Heart right ventricle (tissue), 16 donors: ENCODE results near the gene ELFN1. TPM values are rescaled to one million over a fixed set of nuclear protein-coding genes. Genes with fewer than 3 reads are reported as not detected.
"Not testable (repeated sequence)": the region's sequence is repeated elsewhere in the genome, so short reads cannot be mapped to it uniquely, and the experiment has no call there.

Experiments
- ATAC-seq, 8 donors: fragments of 200-7000 bp; cut with Tn5 transposase; one replicate each; pipeline ENCODE4 v1.9.1; 2020; ENCODE audit warnings: mild to moderate bottlenecking in 8 of 8, moderate library complexity in 8 of 8, moderate number of reproducible peaks in 1 of 8
- DNase-seq, 2 donors: peaks; one replicate each; pipeline ENCODE4 v3.0.0-alpha.2; 2020
- H3K27ac ChIP-seq, 10 donors: fragments of 200-600 bp; sonication (generic) in 2 of 10; one replicate each; pipeline versions ENCODE4 v1.5.0 to v1.8.0; 2020 to 2022; ENCODE audit warnings: mild to moderate bottlenecking in 3 of 10
- H3K27me3 ChIP-seq, 7 donors: fragments of 200-600 bp; one replicate each; pipeline ENCODE4 v1.8.0; 2021 to 2022; ENCODE audit warnings: mild to moderate bottlenecking in 2 of 7
- H3K36me3 ChIP-seq, 9 donors: fragments of 200-600 bp; sonication (generic) in 1 of 9; one replicate each; pipeline versions ENCODE4 v1.5.0 to v1.8.0; 2020 to 2022; ENCODE audit warnings: mild to moderate bottlenecking in 2 of 9
- H3K4me1 ChIP-seq, 9 donors: fragments of 200-600 bp; sonication (generic) in 1 of 9; one replicate each; pipeline versions ENCODE4 v1.5.0 to v1.8.0; 2020 to 2022; ENCODE audit warnings: mild to moderate bottlenecking in 4 of 9
- H3K4me3 ChIP-seq, 10 donors: fragments of 200-600 bp; sonication (generic) in 2 of 10; one replicate each; pipeline versions ENCODE4 v1.5.0 to v1.8.0; 2020 to 2022; ENCODE audit warnings: mild to moderate bottlenecking in 7 of 10, moderate library complexity in 2 of 10
- H3K9me3 ChIP-seq, 11 donors: fragments of 200-600 bp in 10 of 11; sonication (generic) in 2 of 11; one replicate each; pipeline versions ENCODE4 v1.5.0 to v1.8.0; 2013 to 2022; ENCODE audit warnings: mild to moderate bottlenecking in 2 of 11, control low read depth in 1 of 11, moderate library complexity in 1 of 11
- WGBS, 2 donors: extraction: QIAGEN DNeasy Blood & Tissue Kit; methylation state at CpG; one replicate each; pipeline ENCODE4 v1.1.7; 2013; ENCODE audit warnings: inconsistent platforms in 1 of 2; 5-methylcytosine and 5-hydroxymethylcytosine counted together
- intact Hi-C, 10 donors: fragments of 100-400 bp; cut with DNase I; formaldehyde crosslinking; loops; one replicate each; pipeline versions ENCODE4 v1.11.1 to v1.14.2; 2022
- polyA plus RNA-seq, 2 donors: library from polyadenylated mRNA; stranded (reverse); fragments of 200-250 nt; gene quantifications; one replicate each; pipeline ENCODE4 v1.2.3, GENCODE V29; 2013
- total RNA-seq, 10 donors: library from RNA; stranded (reverse); fragmentation: NEBNext Ultra II Directional in 3 of 10; extraction: Animal tissue kit (Norgen Biotek cat#: 25700) in 3 of 10; gene quantifications; one replicate each; pipeline versions ENCODE4 v1.2.1 to v1.2.4, GENCODE V29; 2021 to 2023
- TF ChIP-seq, protein P1 (sequence below), 9 donors: fragments of 200-600 bp; sonication (generic) in 2 of 9; IDR thresholded peaks; one replicate each; pipeline versions ENCODE4 v1.5.0 to v1.8.0; 2021 to 2022; ENCODE audit warnings: antibody characterized with exemption in 9 of 9, mild to moderate bottlenecking in 5 of 9, moderate library complexity in 1 of 9
- donor health status: Arrhythmogenic right ventricular cardiomyopathy.
- donor health status: ischemic (EF 13 %, LVEDD 7.1; RV severe dilation, severe dysfunction).
- donor health status: healthy with polysubstance abuse.
- donor health status: DM: no; HTN: yes; CAD: no.
- donor health status: DM: no; HTN: no; CAD: no.
- donor health status: ischemic (EF 25% LVEDD 6.9; RV normal size, moderate dysfunction).
- donor health status: ischemic (EF 25% LVEDD 5.7; RV mildly dilated, moderate dysfunction).
- donor health status: healthy.
- donor health status: DM: yes; HTN: yes; CAD: no.
- donor health status: Ischemic cardiomyopathy.
- donor health status: ischemic (EF 35%, LVEDD 5.7; RV mildly dilated, moderate dysfunction).
- donor health status: nonischemic (EF 11% LVEDD 7.7; RV severe dilation, severe dysfunction).
- donor health status: DM: yes; HTN: yes; CAD: no.
- donor health status: PGD.
- donor health status: ischemic (EF 29% LVEDD 5.4; RV normal size, mild dysfunction).
- donor health status: nonischemic (EF 23%, LVEDD 6.1; RV moderate dilation, normal function).

The ELFN1 gene
- total and polyA plus RNA-seq, 12 donors: 3.0 to 9.5 (median 6.0) TPM

DNA sequence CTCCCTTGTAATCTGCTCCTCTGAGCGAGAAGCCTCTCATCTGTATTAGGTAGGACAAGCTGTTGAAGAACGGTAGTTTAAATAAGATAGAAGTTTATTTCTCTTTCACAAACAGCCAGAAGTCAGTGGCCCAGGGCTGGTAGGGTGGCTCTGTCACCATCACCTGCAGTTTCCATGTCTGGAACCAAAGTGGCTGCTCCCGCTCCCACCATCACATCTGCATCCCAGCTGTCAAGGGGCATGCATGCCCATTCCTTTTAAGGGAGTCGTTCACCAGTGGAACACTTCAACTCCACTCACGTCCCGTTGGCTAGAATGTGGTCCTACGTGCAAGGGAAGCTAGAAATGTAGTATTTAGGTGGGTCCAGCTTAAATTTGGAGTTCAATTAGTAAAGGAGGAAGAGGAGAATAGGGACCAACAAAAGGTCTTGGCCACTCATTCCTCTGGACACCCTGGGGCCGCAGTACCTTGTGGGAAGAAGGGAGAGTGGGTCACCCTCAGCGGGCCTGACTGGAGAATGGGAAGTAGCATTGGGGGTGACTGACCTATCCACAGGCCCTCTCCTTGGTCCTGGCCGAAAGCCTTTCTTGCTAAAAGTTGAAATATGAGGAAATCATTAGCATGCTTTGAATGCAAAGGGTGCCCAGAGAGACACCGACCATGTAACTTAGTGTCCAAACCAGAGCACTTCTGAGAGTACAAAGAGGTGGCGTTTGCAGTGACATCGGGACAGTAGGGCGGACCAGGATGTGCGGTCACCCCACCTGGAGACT lies 48.0 kb downstream of the ELFN1 start:
- ATAC-seq (no peak), DNase-seq (no peak)
- no peaks in the 10 kb centered on the region for H3K36me3 ChIP-seq
- intact Hi-C loops: no loop called here
- 95 to 96% methylated on average over 15 of the region's 15 CpGs for WGBS, 2 donors
- no peaks in the 10 kb centered on the region for H3K27me3 ChIP-seq
- H3K4me3 ChIP-seq: no peak overlapping the region
- H3K4me1 ChIP-seq: peaks cover 5 to 54% (median 35%) of the 10 kb centered on the region in 9 donors
- no peak overlapping the region for H3K27ac ChIP-seq
- peaks cover 0 to 3% (median 0%) of the 10 kb centered on the region in 11 donors for H3K9me3 ChIP-seq
- TF ChIP-seq, protein P1, sequence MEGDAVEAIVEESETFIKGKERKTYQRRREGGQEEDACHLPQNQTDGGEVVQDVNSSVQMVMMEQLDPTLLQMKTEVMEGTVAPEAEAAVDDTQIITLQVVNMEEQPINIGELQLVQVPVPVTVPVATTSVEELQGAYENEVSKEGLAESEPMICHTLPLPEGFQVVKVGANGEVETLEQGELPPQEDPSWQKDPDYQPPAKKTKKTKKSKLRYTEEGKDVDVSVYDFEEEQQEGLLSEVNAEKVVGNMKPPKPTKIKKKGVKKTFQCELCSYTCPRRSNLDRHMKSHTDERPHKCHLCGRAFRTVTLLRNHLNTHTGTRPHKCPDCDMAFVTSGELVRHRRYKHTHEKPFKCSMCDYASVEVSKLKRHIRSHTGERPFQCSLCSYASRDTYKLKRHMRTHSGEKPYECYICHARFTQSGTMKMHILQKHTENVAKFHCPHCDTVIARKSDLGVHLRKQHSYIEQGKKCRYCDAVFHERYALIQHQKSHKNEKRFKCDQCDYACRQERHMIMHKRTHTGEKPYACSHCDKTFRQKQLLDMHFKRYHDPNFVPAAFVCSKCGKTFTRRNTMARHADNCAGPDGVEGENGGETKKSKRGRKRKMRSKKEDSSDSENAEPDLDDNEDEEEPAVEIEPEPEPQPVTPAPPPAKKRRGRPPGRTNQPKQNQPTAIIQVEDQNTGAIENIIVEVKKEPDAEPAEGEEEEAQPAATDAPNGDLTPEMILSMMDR (IDR thresholded peaks at IDR 0.05): no peak

DNA sequence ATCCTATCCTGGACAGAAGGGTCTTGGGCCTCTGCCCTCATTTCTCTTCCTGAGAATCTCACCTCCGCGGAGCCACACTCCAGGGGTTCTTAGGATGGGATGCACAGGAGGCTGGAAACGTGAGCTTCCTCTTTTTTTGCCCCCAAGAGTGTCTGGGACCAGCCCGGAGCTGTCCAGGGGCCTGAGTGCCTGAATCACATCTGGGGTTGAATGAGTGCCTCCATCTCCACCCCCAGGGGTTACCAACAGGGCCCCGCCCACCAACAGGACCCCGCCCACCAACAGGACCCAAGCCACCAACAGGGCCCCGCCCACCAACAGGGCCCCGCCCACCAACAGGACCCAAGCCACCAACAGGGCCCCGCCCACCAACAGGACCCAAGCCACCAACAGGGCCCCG lies 48.8 kb downstream of the ELFN1 start:
- not testable (repeated sequence) for DNase-seq, ATAC-seq
- 61 to 73% methylated on average over 10 of the region's 10 CpGs for WGBS, 2 donors

DNA sequence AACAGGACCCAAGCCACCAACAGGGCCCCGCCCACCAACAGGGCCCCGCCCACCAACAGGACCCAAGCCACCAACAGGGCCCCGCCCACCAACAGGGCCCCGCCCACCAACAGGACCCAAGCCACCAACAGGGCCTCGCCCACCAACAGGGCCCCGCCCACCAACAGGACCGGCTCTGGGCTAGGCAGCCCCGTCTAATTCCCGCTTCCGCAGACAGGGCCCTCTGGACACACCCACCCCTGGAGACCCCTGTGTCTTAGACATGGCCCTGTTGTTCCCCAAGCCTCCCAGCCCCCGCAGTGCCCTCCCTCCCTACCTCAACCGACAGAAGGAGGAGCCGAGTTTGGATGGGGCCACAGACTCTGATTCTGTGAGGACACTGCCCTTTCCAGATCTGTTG lies 49.2 kb downstream of the ELFN1 start:
- DNase-seq, H3K36me3 ChIP-seq, H3K27ac ChIP-seq, H3K27me3 ChIP-seq, intact Hi-C loops, H3K4me3 ChIP-seq, H3K9me3 ChIP-seq, ATAC-seq: not testable (repeated sequence)
- WGBS, 2 donors: 59 to 62% methylated on average over 9 to 13 of the region's 13 CpGs
- H3K4me1 ChIP-seq: peaks cover 0 to 43% (median 24%) of the 10 kb centered on the region in 9 donors

More for the DNA sequence above, 48.8 kb downstream of the ELFN1 start:
- peaks cover 0 to 47% (median 28%) of the 10 kb centered on the region in 9 donors for H3K4me1 ChIP-seq
- H3K9me3 ChIP-seq, H3K36me3 ChIP-seq, H3K4me3 ChIP-seq, H3K27me3 ChIP-seq, H3K27ac ChIP-seq, intact Hi-C loops: not testable (repeated sequence)

DNA sequence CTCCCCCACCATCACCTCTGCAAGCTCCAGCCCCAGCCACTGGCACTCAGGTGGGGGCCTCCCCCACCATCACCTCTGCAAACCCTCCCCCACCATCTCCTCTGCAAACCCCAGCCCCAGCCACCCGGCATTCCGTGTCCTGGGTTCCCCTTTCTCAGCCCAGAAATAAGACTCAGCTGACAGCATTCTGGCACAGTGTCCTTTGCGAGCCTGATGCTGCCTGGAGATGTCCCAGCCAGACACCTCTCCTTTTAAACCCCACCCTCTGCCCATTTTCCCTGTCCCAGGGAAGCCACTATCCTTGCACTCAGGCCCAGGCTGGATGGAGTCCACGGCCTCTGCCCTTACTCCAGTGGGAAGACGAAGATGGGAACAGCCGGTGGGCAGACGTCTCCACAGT lies 49.8 kb downstream of the ELFN1 start:
- peaks cover 0 to 45% (median 21%) of the 10 kb centered on the region in 9 donors for H3K4me1 ChIP-seq
- H3K36me3 ChIP-seq: no peaks in the 10 kb centered on the region
- 43 to 53% methylated on average over 7 of the region's 7 CpGs for WGBS, 2 donors
- H3K9me3 ChIP-seq: peaks cover 0 to 3% (median 0%) of the 10 kb centered on the region in 11 donors
- TF ChIP-seq, protein P1 (IDR thresholded peaks at IDR 0.05): no peak
- DNase-seq (peak in 1 of 2 donors; percentile 19), ATAC-seq (peak in 7 of 8 donors; percentile 13 to 61 (median 43))
- H3K27me3 ChIP-seq: no peaks in the 10 kb centered on the region
- intact Hi-C loops: no loop called here
- peak overlapping the region in 3 of 10 donors; percentile 19 to 36 (median 34) for H3K27ac ChIP-seq
- no peak overlapping the region for H3K4me3 ChIP-seq

DNA sequence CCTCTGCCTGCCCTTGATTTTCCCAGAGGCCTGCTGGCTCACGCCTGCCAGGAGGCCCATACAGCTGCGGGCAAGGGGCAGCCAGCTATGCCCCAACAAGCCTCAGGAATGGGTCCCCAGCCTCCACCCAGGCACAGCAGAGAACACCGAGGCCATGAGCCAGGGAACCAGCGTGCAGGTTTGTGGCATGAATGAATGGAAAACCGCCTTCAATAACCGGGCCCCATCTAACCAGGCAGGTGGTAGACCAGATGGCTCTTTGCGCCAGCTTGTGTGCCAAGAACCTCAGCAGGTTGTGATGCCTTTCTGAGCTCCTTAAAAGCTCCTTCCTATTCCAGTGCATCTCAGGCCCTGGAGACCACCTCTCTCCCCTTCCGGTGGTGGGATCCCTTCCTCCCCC lies 50.2 kb downstream of the ELFN1 start:
- Histone ChIP-seq H3K9me3 (peaks cover 0 to 3% (median 0%) of the 10 kb centered on the region in 11 donors), H3K27ac (peak overlapping the region in 3 of 10 donors; percentile 19 to 36 (median 34)), H3K27me3 (no peaks in the 10 kb centered on the region), H3K4me1 (peaks cover 0 to 44% (median 23%) of the 10 kb centered on the region in 9 donors), H3K36me3 (no peaks in the 10 kb centered on the region), H3K4me3 (no peak overlapping the region)
- intact Hi-C loops: no loop called here
- DNase-seq (no peak), ATAC-seq (peak in 4 of 8 donors; percentile 14 to 31 (median 16))
- TF ChIP-seq, protein P1 (IDR thresholded peaks at IDR 0.05): no peak
- WGBS, 2 donors: 71 to 80% methylated on average over 8 of the region's 8 CpGs
